ENCODE results near the gene HOXC9. TPM values are rescaled to one million over a fixed set of nuclear protein-coding genes. Genes with fewer than 3 reads are reported as not detected.

The HOXC9 gene
- total RNA-seq, 1 experiment from 2014 or later: not detected

GRCh38 chr12:54025499-54026405, 25.8 kb downstream of the HOXC9 start (continued):
- TF ChIP-seq STAT6 (CRISPR knock-in tag; conservative IDR thresholded peaks at IDR 0.05; ENCODE audit: low read depth) (no peak), NR2C2 (CRISPR knock-in tag; IDR thresholded peaks at IDR 0.05) (no peak), TEAD4 (CRISPR knock-in tag; IDR thresholded peaks at IDR 0.05) (no peak), PRDM15 (CRISPR knock-in tag; IDR thresholded peaks at IDR 0.05) (no peak), ZNF219 (CRISPR knock-in tag; IDR thresholded peaks at IDR 0.05; ENCODE audit: borderline replicate concordance) (no peak), TCF7 (CRISPR knock-in tag; IDR thresholded peaks at IDR 0.05; ENCODE audit: low read depth) (no peak), ATF1 (CRISPR knock-in tag; IDR thresholded peaks at IDR 0.05) (no peak), FOXK1 (CRISPR knock-in tag; IDR thresholded peaks at IDR 0.05) (no peak), ERG (CRISPR knock-in tag; IDR thresholded peaks at IDR 0.05) (no peak), ZNF138 (CRISPR knock-in tag; conservative IDR thresholded peaks at IDR 0.05) (no peak)

- Mint-ChIP-seq H3K27me3 (ENCODE audit: low read depth) (peaks cover 100% of the 10 kb centered on the region), H3K4me1 (peaks cover 29% of the 10 kb centered on the region), H3K4me3 (no peak overlapping the region), H3K36me3 (no peaks in the 10 kb centered on the region), H3K9me3 (no peaks in the 10 kb centered on the region), H3K27ac (no peak overlapping the region)
- ATAC-seq: no peak
- CTCF ChIA-PET: interaction anchor here (1.4 to 8.1 kb wide), 6 partner anchors 18 to 188 kb away, joined by 3 to 149 read pairs (median 5); partner anchors contain the start of gene HOXC8
- no peak for DNase-seq (ENCODE audit: low spot score)
- POLR2A ChIA-PET: no interaction called here
- TF ChIP-seq TEAD1 (CRISPR knock-in tag; IDR thresholded peaks at IDR 0.05) (no peak), HMGXB4 (CRISPR knock-in tag; IDR thresholded peaks at IDR 0.05) (no peak), MLX (CRISPR knock-in tag; IDR thresholded peaks at IDR 0.05) (no peak), NFE2L1 (CRISPR knock-in tag; IDR thresholded peaks at IDR 0.05) (no peak), NFATC4 (CRISPR knock-in tag; IDR thresholded peaks at IDR 0.05) (no peak), ATF2 (CRISPR knock-in tag; IDR thresholded peaks at IDR 0.05; ENCODE audit: borderline replicate concordance, low read depth) (no peak), ZNF281 (CRISPR knock-in tag; IDR thresholded peaks at IDR 0.05) (no peak), TP53 (CRISPR knock-in tag; IDR thresholded peaks at IDR 0.05) (no peak), ZNF416 (CRISPR knock-in tag; IDR thresholded peaks at IDR 0.05) (no peak)
Measured at GRCh38 chr12:54026640-54027441, 26.9 kb downstream of the HOXC9 start.

Measured in WTC11 (cell line).